HL-60/S4 treated with retinoic acid at 250 ng/mL for 4 days and 3 days (cell line): ENCODE measurements around the gene OXNAD1.

Experiments
- in situ Hi-C: fragments of 300-500 bp; cut with MboI; formaldehyde crosslinking; loops from 2 replicates; pipeline ENCODE4 v1.7.0; 2022; ENCODE audit warnings: low sequenced_read_pairs

Gene OXNAD1

DNA sequence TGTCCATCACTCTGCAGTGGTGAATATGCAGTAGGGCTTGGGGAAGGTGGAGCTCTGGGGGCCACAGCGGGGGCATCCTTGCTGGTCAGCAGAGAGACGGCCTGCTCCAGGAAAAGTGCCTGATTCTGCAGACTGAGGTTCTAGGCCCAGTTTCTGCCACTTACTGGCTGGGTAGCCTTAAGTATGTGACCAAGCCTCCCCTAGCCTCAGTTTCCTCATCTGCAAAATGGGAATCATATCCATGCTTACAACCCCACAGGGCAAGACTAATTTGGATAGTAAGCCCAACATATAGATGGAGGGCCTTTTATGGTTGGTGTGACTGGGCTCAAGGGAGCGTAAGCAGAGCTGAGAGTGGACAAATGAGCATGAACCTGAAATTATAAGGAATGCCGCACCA, 60.8 kb downstream of the OXNAD1 start:
- in situ Hi-C loops = no loop called here

DNA sequence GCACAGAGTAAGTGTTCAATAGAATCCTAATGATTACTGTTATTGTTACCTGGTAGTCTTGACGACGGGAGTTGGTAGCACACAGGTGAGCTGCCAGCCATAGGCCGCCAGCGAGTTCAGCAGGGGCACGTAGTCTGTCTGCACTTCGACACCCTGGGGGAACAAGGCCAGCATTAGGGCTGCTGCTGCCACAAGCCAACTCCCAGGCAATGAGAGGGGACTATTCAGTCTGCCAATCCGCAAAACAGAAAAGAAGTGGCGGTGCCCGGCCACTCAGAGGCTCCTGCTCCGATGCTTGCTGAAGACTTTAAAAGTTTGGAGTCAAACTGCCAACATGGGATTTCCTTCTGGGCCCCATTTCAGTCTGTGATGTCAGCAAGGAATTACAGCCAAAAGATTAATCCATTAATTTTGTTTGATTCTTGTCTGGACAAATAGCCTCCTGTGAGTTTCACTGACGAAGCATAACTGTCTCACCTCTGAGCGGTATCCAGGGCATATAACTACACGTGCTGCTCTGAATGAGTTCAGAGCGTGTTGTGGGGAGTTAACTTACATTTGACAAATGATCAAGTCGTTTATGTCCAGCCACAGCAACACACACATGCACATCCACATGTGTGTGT, 61.8 kb downstream of the OXNAD1 start:
- in situ Hi-C loops = no loop called here

DNA sequence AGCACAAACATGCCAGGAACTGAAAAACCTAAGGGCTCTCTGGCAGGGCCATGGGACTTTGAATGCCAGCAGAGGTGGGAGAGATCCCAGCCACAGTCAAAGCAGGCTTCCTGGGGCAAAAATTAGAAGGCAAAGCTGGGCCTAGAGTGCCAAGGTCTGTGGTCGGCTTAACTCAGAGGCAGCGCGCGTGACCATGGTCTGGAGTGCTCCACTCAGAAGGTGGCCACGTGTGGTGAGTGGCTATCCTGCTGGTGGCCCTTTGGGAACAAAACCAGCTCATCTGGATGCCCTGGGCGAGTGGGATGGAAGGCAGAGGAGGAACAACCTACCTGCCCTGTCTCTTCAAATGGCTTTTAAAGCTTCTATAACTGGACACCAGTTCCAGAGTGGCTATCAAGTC, 63.1 kb downstream of the OXNAD1 start:
- in situ Hi-C loops = no loop called here

DNA sequence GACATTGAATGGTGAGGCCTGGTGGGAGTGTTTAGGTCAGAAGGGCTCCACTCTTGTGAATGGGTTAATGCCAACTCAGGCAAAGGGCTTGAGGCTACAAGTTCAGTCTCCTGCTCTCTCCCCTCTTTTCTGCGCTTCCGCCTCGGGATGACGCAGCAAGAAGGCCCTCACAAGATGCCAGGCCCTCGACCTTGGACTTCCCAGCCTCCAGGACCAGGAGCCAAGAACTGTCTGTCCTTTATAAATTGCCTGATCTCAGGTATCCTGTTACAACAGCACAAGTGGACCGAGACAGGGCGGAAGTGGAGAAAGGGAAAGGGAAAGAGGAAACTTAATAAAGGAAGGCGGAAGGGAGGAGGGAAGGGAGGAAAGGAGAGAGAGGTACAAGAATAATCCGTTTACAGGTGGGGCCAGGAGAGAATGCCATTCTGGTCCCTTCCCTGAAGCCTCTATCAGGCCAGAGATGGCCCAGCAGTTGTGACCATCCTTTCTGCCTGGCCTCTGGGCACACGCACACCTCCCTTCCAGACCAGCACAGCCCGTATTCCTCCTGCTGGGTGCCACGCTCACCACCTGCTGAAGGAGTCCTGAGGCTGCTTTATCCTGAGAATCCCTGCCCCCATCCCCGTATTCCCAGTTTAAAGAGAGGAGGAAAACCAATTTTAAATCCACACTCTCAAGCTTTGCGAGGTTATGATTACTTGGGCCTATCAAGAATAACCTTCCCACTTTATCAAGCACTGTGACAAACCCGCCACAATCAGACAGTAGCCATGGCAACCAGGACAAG, 64.2 kb downstream of the OXNAD1 start:
- in situ Hi-C loops = no loop called here

DNA sequence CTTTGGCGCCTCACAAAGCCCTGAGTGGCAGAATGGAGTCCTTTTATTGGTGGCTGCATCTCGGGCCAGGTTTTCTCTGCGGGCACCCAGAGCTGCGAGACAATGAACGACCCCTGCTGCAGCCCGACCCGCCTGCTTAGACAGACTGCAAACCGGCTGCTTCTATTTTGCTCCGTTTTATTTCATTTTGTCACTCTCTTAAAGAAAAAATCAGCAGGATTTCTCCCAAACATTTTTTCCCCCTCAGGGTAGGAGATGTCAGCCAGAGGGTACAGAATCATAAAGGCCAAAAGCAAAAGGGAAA, 64.8 kb downstream of the OXNAD1 start:
- in situ Hi-C loops = no loop called here

DNA sequence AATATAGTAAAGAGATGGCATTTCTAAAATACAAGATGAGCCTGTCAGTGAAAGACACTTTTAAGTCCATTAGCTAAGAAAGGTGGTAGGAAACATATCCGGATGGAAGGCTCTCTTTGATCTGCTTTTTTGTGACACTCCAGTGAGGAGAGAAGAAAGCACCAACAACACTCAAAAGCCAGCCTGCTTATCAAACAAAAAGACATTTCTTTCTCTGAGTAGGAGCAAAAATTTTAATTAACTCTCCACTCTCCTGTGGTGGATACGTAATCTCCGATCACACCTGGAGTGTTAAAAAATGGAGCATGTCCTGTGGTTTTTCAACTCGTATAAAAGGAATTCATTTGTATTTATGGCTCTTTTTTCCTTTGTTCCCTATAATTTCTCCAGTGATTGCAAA, 65.3 kb downstream of the OXNAD1 start:
- in situ Hi-C loops = no loop called here

DNA sequence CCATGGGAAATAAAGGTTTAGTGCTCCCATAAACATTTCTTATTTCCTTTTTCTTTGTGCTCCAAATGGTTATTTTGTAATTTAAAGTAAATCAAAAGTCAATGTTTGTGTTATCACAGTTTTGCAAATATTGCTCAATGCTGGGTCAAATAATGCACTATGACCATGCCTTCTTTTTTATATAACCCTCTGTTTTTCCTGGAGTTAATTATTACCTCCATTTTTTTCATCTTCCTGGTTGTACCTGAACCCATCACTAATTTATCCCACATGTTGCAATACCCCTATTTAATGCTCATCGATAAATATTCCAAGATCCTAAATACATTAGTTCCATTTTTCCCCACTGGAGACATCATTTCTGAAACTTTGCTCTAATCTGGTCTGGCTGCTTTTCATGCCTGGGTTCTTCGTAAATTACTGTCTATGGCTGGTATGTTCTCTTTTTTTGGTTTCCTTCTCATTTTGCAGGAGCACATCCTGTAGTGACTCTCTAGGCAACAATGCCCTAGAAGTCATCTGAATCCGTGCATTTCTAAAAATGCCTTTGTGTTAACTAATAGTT, 66.4 kb downstream of the OXNAD1 start:
- in situ Hi-C loops = no loop called here

DNA sequence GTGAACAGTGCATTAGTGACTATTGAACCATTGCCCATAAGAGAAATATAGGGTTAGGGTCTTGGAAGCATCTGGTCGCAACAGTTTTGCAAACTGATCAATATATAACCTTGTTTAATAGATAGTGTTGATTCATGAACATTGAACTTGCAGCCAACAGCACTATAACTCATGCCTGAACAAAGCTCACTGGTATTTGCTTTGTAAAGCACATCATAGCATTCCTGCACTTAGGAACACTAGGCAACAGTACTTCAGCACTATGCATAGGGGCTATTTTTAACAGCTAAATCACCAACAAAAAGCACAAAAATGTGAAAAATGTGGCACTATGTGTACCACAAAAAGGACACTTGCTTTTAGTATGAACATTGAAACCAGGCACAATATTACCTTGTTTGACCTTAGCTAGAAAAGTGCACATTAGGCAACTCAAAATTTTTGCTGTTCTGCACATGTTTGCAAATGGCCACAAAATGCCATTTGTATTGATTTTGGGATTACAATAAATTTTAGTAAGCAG, 68.0 kb downstream of the OXNAD1 start:
- in situ Hi-C loops = no loop called here

DNA sequence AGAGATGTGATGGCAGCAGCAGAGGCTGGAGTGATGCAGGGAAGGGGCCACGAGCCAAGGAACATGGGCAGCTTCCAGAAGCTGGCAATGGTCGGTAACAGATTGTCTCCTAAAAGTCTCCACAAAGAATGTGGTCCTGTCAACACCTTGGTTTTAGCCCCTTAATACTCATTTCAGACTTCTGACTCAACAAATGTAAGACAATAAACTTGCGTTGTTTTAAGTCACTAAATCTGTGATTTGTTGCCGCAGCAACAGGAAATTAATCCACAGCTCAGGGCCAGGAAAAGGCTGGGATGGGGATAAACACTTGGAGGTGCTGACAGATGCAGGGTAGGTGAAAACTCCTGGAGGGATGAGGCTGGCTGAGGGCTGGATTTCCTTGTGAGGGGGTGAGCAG, 69.9 kb downstream of the OXNAD1 start:
- in situ Hi-C loops = no loop called here

DNA sequence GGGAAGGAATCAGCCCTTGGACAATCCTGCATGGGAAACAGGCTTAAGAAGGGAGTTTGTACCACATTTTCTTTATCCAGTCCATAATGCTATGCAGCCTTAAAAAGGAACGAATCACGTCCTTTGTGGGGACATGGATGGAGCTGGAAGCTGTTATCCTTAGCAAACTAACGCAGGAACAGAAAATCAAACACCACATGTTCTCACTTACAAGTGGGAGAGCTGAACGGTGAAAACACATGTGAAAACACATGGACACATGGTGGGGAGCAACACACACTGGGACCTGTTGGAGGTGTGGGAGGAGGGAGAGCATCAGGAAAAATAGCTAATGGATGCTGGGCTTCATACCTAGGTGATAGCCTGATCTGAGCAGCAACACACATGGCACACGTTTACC, 70.3 kb downstream of the OXNAD1 start:
- in situ Hi-C loops = no loop called here

DNA sequence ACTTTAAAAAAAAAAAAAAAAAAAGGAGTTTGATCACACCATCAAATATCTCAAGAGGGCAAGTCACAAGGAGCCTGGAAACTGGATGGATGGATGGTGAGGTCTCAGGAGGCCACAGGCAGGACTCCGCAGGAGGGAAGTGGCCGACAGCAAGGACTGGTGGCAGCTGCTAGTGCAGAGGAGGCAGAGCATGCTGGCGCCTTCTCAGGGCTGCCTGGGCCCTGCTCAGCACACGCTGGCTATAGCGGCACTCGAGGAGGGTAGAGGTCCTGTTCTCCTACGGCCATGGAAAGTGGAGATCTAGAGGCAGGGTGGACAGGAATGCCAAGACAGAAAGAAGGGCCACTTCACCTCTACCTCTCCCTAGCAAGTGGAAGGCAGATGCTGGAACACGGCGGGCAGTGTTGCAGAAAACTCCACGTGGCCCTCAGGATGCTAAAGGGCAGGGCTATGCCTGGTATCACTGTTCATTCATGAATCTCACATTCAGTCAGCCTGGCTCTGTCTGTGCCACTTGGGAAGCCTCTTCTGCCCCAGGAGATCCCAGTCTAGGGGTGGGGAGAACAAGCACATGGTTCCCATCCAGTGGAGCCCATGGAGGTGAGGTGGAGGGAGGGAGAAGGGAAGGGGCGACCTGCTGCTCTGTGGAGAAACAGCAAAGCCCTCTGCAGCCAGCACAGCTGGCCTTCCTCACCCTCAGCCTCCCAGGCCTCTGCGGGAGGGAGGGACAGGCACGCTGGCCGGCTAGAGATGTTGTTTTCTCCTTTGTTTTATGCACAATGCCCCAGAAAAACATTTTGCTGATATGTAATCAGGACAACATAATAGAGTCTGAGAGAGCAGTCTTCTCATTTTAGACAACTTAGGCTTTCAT, 71.0 kb downstream of the OXNAD1 start:
- in situ Hi-C loops = no loop called here

DNA sequence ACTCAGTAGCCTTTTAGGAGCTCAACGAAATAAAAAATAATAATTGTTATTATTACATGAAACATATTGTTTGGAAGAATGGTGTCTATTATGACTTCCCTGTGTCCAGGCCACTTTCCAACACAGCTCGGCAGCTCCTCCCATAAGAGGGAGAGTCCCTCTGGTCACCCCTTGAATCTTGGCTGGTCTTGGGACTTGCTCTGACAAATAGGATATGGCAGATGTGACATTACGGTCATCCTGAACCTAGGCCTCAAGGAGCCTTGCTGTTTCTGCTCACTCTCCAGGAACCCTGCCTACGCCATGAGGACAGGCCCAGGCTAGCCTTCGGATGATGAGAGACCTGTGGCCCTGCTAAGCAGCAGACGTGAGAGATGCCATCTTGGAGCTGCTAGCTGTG, 71.8 kb downstream of the OXNAD1 start:
- in situ Hi-C loops = no loop called here

DNA sequence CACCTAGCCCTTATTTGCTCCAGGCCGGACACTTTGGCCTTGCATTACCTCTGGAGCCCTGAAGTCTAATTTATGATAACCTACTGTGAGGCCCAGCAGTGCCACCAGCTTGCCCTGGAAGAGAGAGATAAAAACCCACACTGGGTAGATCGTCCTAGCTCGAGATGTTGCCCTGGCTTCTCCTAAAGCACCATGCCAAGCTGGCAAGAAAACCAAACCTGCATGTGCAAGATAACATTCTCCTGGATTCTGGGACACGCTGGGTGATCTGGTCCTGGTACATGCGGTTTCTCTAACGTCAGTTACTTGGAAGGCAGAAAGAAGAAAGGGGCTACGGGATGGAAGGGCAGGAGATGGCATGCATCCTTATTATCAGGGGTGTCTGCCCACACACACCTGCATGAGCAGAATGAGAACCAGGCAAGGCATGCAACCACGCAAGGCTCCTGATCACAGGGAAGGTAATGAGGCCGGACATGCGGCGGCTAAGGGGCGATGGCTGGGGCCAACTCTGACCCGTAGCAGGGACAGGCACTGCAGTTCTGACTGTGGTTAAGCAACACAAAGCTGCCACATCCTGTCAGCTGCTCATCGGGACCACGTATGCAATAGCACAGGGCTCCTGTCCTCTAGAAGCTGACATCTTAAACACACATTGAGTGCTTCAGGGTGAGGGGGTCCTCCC, 73.0 kb downstream of the OXNAD1 start:
- in situ Hi-C loops = no loop called here

DNA sequence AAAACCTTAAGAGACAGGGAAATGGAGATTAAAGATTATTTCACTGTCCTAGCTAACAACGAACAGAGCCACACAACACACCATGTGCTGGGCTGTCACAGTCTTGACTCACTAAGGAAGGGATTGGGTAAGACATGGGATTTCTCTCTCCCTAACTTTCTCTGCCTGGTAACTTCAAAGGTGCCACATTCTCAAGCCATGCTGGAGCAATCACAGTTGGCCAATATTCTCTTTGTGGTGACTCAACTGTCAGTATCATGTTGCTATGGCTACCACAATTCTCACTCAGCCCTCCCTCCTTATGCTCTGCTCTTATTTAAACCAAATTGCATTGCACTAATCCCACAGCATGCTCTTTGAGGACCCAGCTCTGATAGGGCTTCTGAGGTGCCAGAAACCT, 74.0 kb downstream of the OXNAD1 start:
- in situ Hi-C loops = no loop called here

DNA sequence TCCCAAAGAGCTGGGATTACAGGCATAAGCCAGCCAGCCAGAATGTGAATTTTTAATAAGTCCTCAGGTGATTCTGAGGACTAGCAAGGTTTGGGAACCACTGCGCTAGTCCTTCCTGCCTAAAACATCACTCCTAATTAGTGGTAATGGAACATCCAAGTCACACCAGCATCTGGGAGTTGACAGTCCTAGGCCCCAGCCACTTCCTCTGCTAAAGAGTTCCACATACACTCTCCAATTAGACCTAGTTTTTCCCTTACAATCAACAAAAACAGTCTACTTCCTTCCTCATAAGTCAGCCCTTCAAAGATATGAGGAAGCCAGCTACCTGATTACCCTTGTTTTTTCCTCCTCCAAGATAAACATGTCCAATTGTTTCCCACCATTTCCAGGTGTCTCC, 78.1 kb downstream of the OXNAD1 start:
- in situ Hi-C loops = no loop called here

DNA sequence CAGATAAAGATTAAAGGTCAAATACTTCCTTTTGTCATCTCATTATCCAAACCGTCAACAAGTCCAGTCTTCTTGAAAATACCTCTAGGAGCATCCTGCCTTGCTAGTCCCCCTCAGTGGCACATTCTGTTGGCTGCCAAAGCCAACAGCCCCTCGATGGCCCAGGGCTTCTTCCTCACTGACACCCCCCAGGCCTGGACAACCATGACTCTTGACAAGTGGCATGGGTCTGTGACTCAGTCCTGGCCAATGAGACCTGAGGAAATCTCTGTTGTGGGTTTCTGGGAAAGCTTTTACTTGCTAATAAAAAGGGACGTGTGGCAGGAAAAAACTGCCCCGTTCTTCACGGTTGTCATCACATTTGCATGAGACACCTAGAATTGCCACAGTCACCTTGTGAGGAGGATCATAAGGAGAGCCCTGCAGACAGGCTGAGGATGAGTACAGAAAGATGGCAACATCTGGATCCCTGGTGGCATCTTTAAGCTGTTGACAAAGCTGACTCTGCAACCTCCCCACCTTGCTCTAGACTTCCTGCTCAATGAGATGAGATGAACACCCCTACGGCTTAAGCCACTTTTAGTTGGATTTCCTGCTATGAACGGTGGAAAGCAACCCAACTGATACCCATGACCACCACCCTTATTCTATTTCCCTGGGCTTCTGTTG, 81.5 kb downstream of the OXNAD1 start:
- in situ Hi-C loops = no loop called here

DNA sequence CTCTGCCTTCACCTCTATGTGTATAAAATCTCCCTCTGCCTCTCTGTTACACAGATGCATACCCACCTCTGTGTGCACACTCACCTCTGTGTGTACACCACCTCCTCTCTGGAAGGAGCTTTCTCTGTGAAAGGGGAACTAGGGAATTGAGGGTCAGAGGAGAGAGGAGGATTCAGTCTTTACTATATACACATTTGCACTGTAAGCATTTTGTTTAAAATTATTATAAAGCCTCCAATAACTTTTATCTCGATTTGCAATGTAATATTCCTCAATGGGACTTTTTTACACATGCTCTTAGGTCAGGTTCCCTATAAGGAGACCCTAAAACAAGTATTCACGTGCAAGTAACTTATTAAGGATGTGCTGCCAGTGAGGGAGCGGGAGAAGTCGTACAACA, 82.5 kb downstream of the OXNAD1 start:
- in situ Hi-C loops = no loop called here

DNA sequence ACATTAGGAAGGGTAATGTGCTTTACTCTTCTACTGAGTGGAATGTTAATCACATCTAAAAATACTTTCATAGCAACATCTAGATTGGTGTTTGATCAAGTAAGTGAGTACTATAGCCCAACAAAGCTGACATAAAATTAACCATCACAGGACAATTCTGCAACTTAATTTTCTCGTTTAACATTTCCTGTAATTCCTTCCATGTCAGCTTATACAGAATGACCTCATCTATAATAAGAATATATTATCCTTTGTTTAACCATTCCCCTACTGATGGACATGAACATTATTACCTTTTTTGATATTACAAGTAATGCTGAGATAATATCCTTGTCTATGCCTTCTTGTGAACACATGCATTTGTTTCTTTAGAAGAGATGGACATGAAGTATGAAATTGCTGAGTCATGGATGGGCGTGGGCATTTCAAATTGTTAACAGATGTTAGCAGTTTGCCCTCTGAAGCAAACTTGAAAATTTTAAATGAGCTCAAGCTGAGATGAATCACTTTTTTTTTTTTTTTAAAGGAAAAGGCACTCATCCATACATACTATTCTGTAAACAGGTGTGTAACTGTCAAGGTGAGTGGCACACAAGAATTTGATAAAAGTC, 85.1 kb downstream of the OXNAD1 start:
- in situ Hi-C loops = no loop called here

DNA sequence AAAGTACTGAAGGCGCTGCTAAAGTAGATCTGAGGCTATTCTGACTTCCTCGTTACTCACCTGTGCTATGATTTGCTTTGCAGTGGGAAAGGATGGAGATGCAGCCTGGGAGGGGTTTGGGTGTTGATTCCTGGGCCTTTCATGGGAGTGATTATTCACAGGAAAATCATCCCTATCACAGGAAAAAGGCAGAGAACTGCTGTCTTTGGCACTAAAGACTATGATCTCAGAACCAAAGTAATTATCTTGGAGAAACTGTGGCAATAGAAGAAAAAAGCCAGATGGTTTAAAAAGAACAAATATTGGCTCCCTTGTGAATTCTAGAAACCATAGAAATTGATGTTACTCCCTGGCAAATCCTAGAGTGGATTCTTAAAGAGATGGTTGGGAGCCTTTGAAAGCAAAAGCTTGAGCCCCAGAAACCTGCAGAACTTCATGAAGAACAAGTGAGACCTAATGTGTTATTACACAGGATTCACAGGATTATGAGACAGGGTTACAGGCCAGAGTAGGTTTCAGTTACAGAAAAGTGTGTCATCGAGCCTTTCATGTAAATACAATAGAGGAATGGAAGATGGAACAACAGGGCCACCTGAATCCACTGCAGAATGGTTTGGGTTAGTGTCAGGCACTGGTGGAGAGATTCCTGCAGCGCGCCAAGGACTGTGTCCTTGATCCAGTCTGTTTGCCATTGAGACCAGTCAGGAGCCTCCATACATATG, 85.7 kb downstream of the OXNAD1 start:
- in situ Hi-C loops = no loop called here
